Activated CD4-positive, alpha-beta T cell treated with anti-CD3 and anti-CD28 coated beads for 24 hours (primary cell): ENCODE data around the gene P2RX4.
"Not testable (repeated sequence)": the region's sequence is repeated elsewhere in the genome, so short reads cannot be mapped to it uniquely, and the experiment has no call there.

ENCODE experiments used
- DNase-seq, 2 donors: peaks; one replicate each; pipeline ENCODE4 v3.0.0-alpha.2; 2020; ENCODE audit warnings: low read depth in 2 of 2

The P2RX4 gene

GRCh38 chr12:121277374-121277759 lies 67.4 kb downstream of the P2RX4 start:
- no peak for DNase-seq

GRCh38 chr12:121278169-121279070 lies 68.5 kb downstream of the P2RX4 start:
- no peak for DNase-seq

GRCh38 chr12:121279071-121279375 lies 69.1 kb downstream of the P2RX4 start:
- DNase-seq = no peak

GRCh38 chr12:121279507-121279915 lies 69.6 kb downstream of the P2RX4 start:
- DNase-seq = no peak

- not testable (repeated sequence) for DNase-seq
These were observed 70.6 kb downstream of the P2RX4 start for GRCh38 chr12:121280531-121280930.

DNA sequence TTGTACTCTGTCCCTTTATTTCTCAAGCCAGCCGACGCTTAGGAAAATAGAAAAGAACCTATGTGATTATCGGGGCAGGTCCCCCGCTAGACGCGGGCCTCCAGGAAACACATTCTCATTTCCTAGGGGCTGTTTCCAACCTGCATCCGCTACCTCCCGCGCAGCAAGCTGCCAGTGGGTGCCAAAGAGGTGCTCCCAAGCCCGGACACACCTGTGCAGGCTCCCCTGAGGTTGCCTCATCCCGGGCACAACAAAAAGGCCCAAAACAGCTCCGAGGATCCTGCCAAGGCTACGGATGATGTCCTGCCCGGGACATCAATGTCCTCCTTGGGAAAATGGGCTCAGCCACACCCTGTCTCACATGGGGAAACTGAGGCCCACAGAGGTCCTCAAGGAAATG lies 71.2 kb downstream of the P2RX4 start:
- DNase-seq = not testable (repeated sequence)

DNA sequence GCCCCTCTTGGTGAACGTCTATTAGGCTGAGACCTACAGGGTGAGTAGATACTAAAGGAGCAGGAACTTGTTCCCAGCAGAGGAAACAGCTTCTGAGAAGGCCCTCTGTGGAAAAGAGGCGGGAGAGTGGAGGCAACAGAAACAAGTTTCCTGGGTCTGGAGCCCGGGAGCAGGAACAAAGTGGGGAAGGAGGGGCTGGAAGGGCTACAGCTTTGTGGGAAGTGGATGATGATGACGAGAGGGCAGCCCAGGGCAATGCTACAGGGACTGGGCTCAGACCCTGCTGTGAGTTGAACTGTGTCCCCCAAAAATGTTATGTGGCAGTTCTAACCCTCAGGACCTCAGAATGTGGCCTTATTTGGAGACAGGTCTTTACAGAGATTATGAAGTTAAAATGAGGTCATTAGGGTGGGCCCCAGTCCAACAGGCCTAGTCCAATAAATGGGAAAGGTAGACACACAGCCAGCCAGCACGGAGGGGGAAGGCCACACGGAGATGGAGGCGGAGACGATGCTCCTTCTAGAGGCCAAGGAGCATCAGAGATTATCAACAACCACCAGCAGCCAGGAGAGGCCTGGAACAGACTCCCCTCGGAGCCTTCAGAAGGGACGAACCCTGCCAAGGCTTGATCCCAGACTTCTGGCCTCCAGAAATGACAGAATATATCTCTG lies 72.3 kb downstream of the P2RX4 start:
- DNase-seq = no peak

- not testable (repeated sequence) for DNase-seq
These were observed 73.0 kb downstream of the P2RX4 start for GRCh38 chr12:121282910-121283309.

- DNase-seq = no peak
These were observed 73.5 kb downstream of the P2RX4 start for GRCh38 chr12:121283388-121283787.
